ENCODE measurements around the gene SETBP1.

- TF ChIP-seq CTCF (IDR thresholded peaks at IDR 0.05) (no peak), POLR2A (IDR thresholded peaks at IDR 0.05) (no peak)
These were observed 276.3 kb downstream of the SETBP1 start for GRCh38 chr18:44957025-44957424.
